Progenitor cell of endocrine pancreas (in vitro differentiated cells): Measurements from ENCODE around the gene COL4A1. TPM values are rescaled to one million over a fixed set of nuclear protein-coding genes. Genes with fewer than 3 reads are reported as not detected.

Source experiments
- DNase-seq: peaks from one replicate; pipeline ENCODE4 v3.0.0; 2021; ENCODE audit warnings: low spot score; ENCODE audit not compliant: unreplicated experiment
- H3K27ac Mint-ChIP-seq: 2 replicates; pipeline ENCODE4 v1.8.0; 2021; ENCODE audit warnings: mild to moderate bottlenecking, moderate library complexity, mixed read lengths
- H3K27me3 Mint-ChIP-seq: 2 replicates; pipeline ENCODE4 v1.8.0; 2021; ENCODE audit warnings: mixed read lengths
- H3K36me3 Mint-ChIP-seq: 2 replicates; pipeline ENCODE4 v1.8.0; 2022; ENCODE audit warnings: mixed read lengths; ENCODE audit not compliant: insufficient read depth
- H3K4me1 Mint-ChIP-seq: 2 replicates; pipeline ENCODE4 v1.8.0; 2021; ENCODE audit warnings: low read depth, mixed read lengths
- H3K4me3 Mint-ChIP-seq: 2 replicates; pipeline ENCODE4 v1.8.0; 2021; ENCODE audit warnings: low read depth, mild to moderate bottlenecking, moderate library complexity, mixed read lengths
- H3K9me3 Mint-ChIP-seq: 2 replicates; pipeline ENCODE4 v1.8.0; 2021; ENCODE audit warnings: low read depth, mixed read lengths
- CTCF ChIP-seq: fragments of 200-600 bp; sonication (generic); IDR thresholded peaks from one replicate; pipeline ENCODE4 v1.5.0; 2021; ENCODE audit warnings: antibody characterized with exemption, mild to moderate bottlenecking; ENCODE audit not compliant: unreplicated experiment
- total RNA-seq: library from RNA; stranded (reverse); gene quantifications from 2 replicates; pipeline ENCODE4 v1.2.1, GENCODE V29; 2021

Gene COL4A1
- total RNA-seq, 1 donor from 2014 or later, result 81.3 TPM

GRCh38 chr13:110336681-110337080 is 29.7 kb upstream of the COL4A1 start:
- Mint-ChIP-seq H3K9me3 (no peaks in the 10 kb centered on the region), H3K36me3 (no peaks in the 10 kb centered on the region), H3K27ac (no peak overlapping the region), H3K27me3 (no peaks in the 10 kb centered on the region), H3K4me3 (no peak overlapping the region), H3K4me1 (peaks cover 11% of the 10 kb centered on the region)
- DNase-seq, result no peak
- no peak for TF ChIP-seq CTCF

DNA sequence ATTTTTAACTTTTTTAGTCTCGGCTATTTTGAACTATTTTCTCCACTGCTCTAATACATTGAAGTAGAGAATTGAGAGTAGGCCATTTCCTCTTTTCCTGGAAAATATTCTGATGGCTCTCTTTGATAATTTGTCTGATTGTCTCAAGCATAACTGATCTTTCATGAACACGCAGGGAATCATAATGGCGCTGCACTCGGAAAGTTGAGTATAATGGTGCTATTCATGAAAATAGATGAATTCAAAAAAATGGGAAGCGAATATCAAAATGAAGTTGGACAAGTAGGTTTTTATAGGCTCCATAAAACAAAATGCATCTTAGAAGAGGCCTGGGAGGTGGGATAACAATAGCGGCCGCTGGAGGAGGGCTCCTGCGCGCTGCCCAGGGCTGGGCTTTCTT is 29.2 kb upstream of the COL4A1 start:
- TF ChIP-seq CTCF, result no peak
- H3K27ac Mint-ChIP-seq, result no peak overlapping the region
- H3K4me3 Mint-ChIP-seq, result no peak overlapping the region
- no peaks in the 10 kb centered on the region for H3K27me3 Mint-ChIP-seq
- no peaks in the 10 kb centered on the region for H3K9me3 Mint-ChIP-seq
- peaks cover 12% of the 10 kb centered on the region for H3K4me1 Mint-ChIP-seq
- H3K36me3 Mint-ChIP-seq, result no peaks in the 10 kb centered on the region
- no peak for DNase-seq

DNA sequence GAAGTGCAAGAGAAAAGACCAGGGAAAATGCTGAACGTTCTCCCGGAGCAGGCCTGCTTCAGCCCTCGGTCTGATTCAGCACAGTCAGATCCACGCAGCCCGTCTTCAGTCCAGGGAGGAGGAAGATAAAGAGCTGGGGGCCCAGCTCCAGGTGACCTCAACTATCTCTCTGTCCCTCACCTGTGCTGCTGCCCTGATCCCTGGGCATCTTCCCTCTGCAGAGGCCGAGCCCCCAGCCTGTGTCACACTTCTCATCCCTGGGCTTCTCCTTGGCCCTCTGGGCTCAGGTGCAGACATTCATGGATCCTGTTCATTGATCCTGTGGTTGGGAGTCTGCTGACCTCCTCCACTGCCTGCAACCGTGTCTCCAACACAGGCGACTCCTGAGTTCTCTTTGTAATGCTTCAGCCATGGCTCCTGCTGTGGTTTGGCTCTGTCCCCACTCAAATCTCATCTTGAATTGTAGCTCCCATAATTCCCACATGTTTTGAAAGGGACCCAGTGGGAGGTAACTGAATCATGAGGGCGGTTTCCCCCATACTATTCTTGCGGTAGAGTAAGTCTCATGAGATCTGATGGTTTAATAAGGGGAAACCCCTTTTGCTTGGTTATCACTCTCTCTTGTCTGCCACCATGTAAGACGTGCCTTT is 28.0 kb upstream of the COL4A1 start:
- H3K4me3 Mint-ChIP-seq, result no peak overlapping the region
- no peak overlapping the region for H3K27ac Mint-ChIP-seq

GRCh38 chr13:110334256-110334655 is 27.3 kb upstream of the COL4A1 start:
- Mint-ChIP-seq H3K9me3 (no peaks in the 10 kb centered on the region), H3K4me3 (no peak overlapping the region), H3K36me3 (peaks cover 2% of the 10 kb centered on the region), H3K4me1 (peaks cover 17% of the 10 kb centered on the region), H3K27ac (no peak overlapping the region), H3K27me3 (no peaks in the 10 kb centered on the region)
- DNase-seq, result no peak
- TF ChIP-seq CTCF, result no peak

More for the DNA sequence above, 28.0 kb upstream of the COL4A1 start:
- Mint-ChIP-seq H3K9me3 (no peaks in the 10 kb centered on the region), H3K36me3 (no peaks in the 10 kb centered on the region), H3K4me1 (peaks cover 17% of the 10 kb centered on the region), H3K27me3 (no peaks in the 10 kb centered on the region)
- TF ChIP-seq CTCF, result no peak
- DNase-seq, result no peak

DNA sequence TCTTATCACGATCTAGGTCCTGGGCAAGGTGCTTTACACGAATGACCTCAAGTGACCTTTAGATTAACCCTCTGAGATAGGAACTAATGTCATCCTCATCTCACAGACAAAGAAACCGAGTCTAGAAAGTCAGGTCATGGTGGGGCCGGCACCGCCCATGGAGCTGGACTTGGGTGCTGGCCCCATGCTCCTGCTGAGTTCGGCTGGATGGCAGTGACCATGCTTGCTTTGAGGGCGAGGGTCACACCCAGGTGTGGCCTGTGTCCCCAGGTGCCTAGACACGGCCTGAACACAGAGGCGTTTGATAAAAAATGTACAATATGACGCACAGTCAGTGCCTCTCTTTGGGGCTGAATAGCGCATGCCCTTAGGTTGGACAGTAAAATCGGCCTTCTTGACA is 26.9 kb upstream of the COL4A1 start:
- no peak overlapping the region for H3K4me3 Mint-ChIP-seq
- peaks cover 2% of the 10 kb centered on the region for H3K36me3 Mint-ChIP-seq
- TF ChIP-seq CTCF, result no peak
- no peak for DNase-seq
- no peaks in the 10 kb centered on the region for H3K27me3 Mint-ChIP-seq
- H3K27ac Mint-ChIP-seq, result no peak overlapping the region
- H3K4me1 Mint-ChIP-seq, result peaks cover 17% of the 10 kb centered on the region
- H3K9me3 Mint-ChIP-seq, result no peaks in the 10 kb centered on the region
